ENCODE measurements around the gene ATXN7L1. TPM values are rescaled to one million over a fixed set of nuclear protein-coding genes. Genes with fewer than 3 reads are reported as not detected.

The ATXN7L1 gene
- total and polyA plus RNA-seq, 9 donors = 5.0 to 17.6 (median 11.4) TPM

DNA sequence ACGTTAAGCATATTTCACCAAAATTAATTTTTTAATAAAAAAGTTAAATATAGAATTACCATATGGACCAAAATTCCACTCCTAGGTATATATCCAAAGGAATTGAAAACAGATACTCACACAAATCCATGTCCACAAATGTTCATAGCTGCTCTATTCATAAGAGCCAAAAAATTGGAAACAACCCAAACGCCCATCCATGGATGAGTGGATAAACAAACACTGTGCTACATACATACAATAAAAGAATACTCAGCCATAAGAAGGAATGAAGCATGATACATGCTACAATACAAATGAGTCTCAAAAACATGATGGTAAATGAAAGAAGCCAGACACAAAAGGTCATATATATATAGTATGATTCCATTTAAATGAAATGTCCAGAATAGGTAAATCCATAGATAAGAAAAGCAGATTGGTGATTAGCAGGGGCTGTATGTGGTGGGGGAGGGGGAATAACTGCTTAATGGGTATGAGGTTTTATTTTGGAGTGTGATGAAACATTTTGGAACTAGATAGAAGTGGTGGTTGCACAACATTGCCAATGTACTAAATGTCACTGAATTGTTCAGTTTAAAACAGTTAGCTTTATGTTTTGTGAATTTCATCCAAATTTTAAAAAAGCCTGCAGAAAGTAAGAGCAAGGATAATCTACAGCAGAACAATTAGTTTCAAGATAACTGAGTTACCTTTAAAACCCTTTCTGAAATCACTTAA lies 193.9 kb downstream of the ATXN7L1 start:
- Histone ChIP-seq H3K4me3 (no peak overlapping the region), H3K27me3 (no peaks in the 10 kb centered on the region), H3K4me1 (ENCODE audit: insufficient read depth) (peaks cover 13% of the 10 kb centered on the region), H3K9me3 (no peaks in the 10 kb centered on the region), H3K36me3 (no peaks in the 10 kb centered on the region), H3K27ac (no peak overlapping the region)
- DNase-seq = no peak
- intact Hi-C loops (cut with DNase I) = no loop called here
- 57 to 85% (median 84%) methylated on average over 2 of the region's 2 CpGs for WGBS, 3 donors
- TF ChIP-seq POLR2A (IDR thresholded peaks at IDR 0.05) (no peak), EP300 (IDR thresholded peaks at IDR 0.05) (no peak)
- TF ChIP-seq, protein P1, sequence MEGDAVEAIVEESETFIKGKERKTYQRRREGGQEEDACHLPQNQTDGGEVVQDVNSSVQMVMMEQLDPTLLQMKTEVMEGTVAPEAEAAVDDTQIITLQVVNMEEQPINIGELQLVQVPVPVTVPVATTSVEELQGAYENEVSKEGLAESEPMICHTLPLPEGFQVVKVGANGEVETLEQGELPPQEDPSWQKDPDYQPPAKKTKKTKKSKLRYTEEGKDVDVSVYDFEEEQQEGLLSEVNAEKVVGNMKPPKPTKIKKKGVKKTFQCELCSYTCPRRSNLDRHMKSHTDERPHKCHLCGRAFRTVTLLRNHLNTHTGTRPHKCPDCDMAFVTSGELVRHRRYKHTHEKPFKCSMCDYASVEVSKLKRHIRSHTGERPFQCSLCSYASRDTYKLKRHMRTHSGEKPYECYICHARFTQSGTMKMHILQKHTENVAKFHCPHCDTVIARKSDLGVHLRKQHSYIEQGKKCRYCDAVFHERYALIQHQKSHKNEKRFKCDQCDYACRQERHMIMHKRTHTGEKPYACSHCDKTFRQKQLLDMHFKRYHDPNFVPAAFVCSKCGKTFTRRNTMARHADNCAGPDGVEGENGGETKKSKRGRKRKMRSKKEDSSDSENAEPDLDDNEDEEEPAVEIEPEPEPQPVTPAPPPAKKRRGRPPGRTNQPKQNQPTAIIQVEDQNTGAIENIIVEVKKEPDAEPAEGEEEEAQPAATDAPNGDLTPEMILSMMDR (IDR thresholded peaks at IDR 0.05) = no peak

DNA sequence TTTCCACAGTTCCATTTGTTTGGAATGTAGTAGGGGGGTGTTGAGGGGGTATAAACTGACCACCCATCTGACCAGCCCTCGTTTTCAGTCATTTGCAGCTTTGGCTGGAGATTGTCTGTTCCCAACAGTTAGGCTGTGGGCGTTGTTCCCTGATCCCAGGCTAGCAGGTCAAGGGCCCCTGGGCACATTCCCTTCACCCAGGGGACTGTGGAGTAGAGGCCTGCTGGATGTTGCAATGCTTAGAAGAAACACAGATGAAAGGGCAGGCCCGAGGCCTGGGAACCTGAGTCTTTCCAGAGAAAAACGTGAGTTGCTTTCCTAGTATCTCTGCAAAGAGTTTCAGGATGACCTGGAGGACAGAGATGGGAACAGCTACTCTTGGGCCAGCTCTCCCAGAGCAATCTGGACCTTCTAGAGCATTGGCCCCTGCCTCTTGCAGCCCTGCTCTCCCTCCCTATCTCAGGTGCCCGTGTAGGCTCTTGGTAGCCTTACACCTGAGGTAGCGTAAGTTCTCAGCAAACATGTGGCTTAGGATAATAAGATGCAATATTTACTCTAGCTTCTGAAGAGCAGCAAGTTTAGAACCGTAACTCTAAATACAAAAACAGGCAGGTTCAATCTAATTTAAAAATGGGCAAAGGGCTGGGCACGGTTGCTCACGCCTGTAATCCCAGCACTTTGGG lies 195.8 kb downstream of the ATXN7L1 start:
- intact Hi-C loops (cut with DNase I) = no loop called here
- H3K27ac ChIP-seq = peak overlapping the region in 1 of 2 donors; percentile 57
- peaks cover 13% of the 10 kb centered on the region for H3K4me1 ChIP-seq (ENCODE audit: insufficient read depth)
- no peak overlapping the region for H3K4me3 ChIP-seq
- no peaks in the 10 kb centered on the region for H3K27me3 ChIP-seq
- WGBS, 3 donors = 58 to 64% (median 64%) methylated on average over 9 of the region's 9 CpGs
- TF ChIP-seq, protein P1 (IDR thresholded peaks at IDR 0.05) = no peak
- no peak for TF ChIP-seq POLR2A (IDR thresholded peaks at IDR 0.05)
- no peak for TF ChIP-seq EP300 (IDR thresholded peaks at IDR 0.05)
- no peaks in the 10 kb centered on the region for H3K9me3 ChIP-seq
- no peaks in the 10 kb centered on the region for H3K36me3 ChIP-seq
- DNase-seq = peak; percentile 57 to 82 (median 75)

DNA sequence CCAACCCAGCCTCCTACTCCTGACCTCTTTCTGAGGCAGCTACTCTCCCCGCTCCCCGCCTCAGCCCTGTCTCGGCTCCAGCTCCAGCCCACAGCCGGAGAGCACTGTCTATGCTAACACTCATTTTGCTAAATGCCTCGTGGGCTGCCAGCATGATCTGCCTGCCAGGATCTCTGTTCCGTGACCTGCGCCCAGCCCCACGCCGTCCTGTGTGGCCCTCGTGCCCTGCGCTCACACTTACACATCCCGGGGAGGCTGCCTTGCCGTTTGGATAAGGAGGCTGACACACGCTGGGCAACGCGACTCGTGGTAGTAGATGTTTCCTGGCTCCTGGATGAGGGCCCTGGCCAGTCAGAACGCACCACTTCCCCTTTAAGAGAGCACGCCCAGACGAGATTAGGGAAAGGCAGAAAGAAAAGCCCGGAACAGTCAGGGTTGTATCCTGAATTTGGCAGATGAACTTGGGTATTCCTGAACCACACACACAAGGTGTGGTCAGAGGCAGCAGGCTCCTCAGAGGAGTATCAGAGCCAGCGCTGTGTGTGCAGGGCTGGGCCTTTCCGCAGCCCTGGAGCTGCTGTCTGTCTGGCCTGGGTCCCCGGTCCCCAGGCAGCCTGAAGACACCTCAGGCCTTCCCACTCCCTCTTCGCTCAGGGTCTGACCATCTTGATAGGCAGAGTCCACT lies 197.4 kb downstream of the ATXN7L1 start:
- WGBS, 3 donors = 11 to 13% (median 12%) methylated on average over 25 of the region's 25 CpGs
- no peaks in the 10 kb centered on the region for H3K27me3 ChIP-seq
- intact Hi-C loops (cut with DNase I) = no loop called here
- TF ChIP-seq, protein P1 (IDR thresholded peaks at IDR 0.05) = no peak
- no peak for TF ChIP-seq EP300 (IDR thresholded peaks at IDR 0.05)
- no peak for TF ChIP-seq POLR2A (IDR thresholded peaks at IDR 0.05)
- H3K4me3 ChIP-seq = peak overlapping the region; percentile 31
- no peaks in the 10 kb centered on the region for H3K36me3 ChIP-seq
- peak; percentile 67 to 80 (median 79) for DNase-seq
- peak overlapping the region; percentile 40 to 51 for H3K27ac ChIP-seq
- peaks cover 13% of the 10 kb centered on the region for H3K4me1 ChIP-seq (ENCODE audit: insufficient read depth)
- H3K9me3 ChIP-seq = no peaks in the 10 kb centered on the region

DNA sequence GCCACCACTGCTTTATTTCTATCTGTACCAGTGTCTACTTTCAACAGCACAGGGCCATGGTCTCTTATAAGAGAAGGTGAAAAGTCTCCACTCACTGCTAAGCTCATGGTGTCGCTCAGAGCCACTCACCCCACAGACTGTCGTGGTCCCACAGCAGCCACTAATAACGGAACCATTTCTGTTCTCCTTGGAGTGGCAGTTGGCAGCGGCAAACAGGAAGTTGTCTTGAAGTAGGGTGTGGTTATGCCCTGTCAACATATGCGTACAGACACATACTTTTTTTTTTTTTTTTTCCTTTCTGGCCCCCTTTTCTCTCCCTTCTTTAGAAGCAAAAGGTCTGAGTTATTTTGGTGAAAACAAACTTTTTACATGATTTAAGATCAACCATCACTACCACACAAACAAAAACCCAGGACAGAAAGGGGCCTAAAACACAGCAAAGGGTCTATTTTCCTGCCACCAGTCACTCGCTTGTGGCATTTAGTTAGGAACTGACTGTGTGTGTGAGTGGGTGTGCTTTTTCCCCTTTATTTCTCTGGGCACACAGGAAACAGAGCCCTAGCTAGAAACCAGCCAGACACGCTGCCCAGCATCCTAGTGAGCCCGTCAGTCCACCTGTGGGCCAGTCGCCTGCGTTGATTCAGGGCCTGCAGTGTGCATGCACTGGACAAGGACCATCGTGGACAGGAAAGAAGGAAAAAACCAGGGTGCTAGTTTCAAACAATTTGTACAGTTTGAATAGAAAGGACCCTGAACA lies 198.4 kb downstream of the ATXN7L1 start:
- peak overlapping the region; percentile 31 for H3K4me3 ChIP-seq
- peaks cover 13% of the 10 kb centered on the region for H3K4me1 ChIP-seq (ENCODE audit: insufficient read depth)
- TF ChIP-seq EP300 (IDR thresholded peaks at IDR 0.05) (no peak), POLR2A (IDR thresholded peaks at IDR 0.05) (peak; percentile 16)
- H3K27me3 ChIP-seq = no peaks in the 10 kb centered on the region
- peak overlapping the region in 1 of 2 donors; percentile 51 for H3K27ac ChIP-seq
- WGBS, 3 donors = 84 to 89% (median 88%) methylated on average over 11 of the region's 11 CpGs
- intact Hi-C loops (cut with DNase I) = no loop called here
- no peaks in the 10 kb centered on the region for H3K9me3 ChIP-seq
- no peak for DNase-seq
- no peaks in the 10 kb centered on the region for H3K36me3 ChIP-seq
